Fibroblast of mammary gland (primary cell): ENCODE data around the gene CLCC1.
A peak's percentile ranks its signal among the peaks of the same experiment; 100 is the strongest.
"Not testable (repeated sequence)": the region's sequence is repeated elsewhere in the genome, so short reads cannot be mapped to it uniquely, and the experiment has no call there.

Experiments
- DNase-seq: peaks from one replicate; pipeline ENCODE4 v3.0.0-alpha.2; 2010; ENCODE audit warnings: low read depth
- H3K4me3 ChIP-seq: 2 replicates; pipeline ENCODE4 v1.5.1; 2011; ENCODE audit warnings: low read depth, mild to moderate bottlenecking, low read length, moderate library complexity; ENCODE audit not compliant: control insufficient read depth
- CTCF ChIP-seq: conservative IDR thresholded peaks from 2 replicates; pipeline ENCODE4 v1.5.1; 2011; ENCODE audit warnings: low read depth, low read length, inconsistent platforms; ENCODE audit not compliant: control insufficient read depth, insufficient read depth

CLCC1 gene

GRCh38 chr1:108953452-108953851 lies 9.8 kb downstream of the CLCC1 start:
- no peak overlapping the region for H3K4me3 ChIP-seq
- no peak for DNase-seq
- no peak for TF ChIP-seq CTCF

- no peak for DNase-seq
- no peak for TF ChIP-seq CTCF
- H3K4me3 ChIP-seq, result no peak overlapping the region
These were observed 12.0 kb downstream of the CLCC1 start for GRCh38 chr1:108951242-108951641.

- H3K4me3 ChIP-seq, result no peak overlapping the region
- TF ChIP-seq CTCF, result no peak
- no peak for DNase-seq
These were observed 14.2 kb downstream of the CLCC1 start for GRCh38 chr1:108949044-108949443.

- DNase-seq, result peak; percentile 20
- TF ChIP-seq CTCF, result no peak
- H3K4me3 ChIP-seq, result no peak overlapping the region
These were observed 15.3 kb downstream of the CLCC1 start for GRCh38 chr1:108947871-108948525.

- DNase-seq, result no peak
- no peak for TF ChIP-seq CTCF
- H3K4me3 ChIP-seq, result no peak overlapping the region
These were observed 27.1 kb downstream of the CLCC1 start for GRCh38 chr1:108936170-108936569.

- H3K4me3 ChIP-seq, result no peak overlapping the region
- no peak for TF ChIP-seq CTCF
- DNase-seq, result no peak
These were observed 29.3 kb downstream of the CLCC1 start for GRCh38 chr1:108933944-108934343.

GRCh38 chr1:108927565-108927964 lies 35.7 kb downstream of the CLCC1 start:
- not testable (repeated sequence) for DNase-seq

More at GRCh38 chr1:108927565-108927964, 35.7 kb downstream of the CLCC1 start:
- H3K4me3 ChIP-seq, result not testable (repeated sequence)
